ENCODE data around the gene TMEM11. TPM values are rescaled to one million over a fixed set of nuclear protein-coding genes. Genes with fewer than 3 reads are reported as not detected.

Gene TMEM11
- total and polyA plus RNA-seq, 4 donors = 9.3 to 20.8 (median 11.6) TPM

GRCh38 chr17:21171309-21171922 is 42.5 kb downstream of the TMEM11 start:
- no peaks in the 10 kb centered on the region for H3K9me3 ChIP-seq (ENCODE audit: control insufficient read depth in 4 of 4, low read length in 3 of 4)
- peaks cover 0 to 8% (median 2%) of the 10 kb centered on the region in 4 donors for H3K36me3 ChIP-seq (ENCODE audit: control insufficient read depth in 4 of 4, insufficient read depth in 3 of 4, low read depth in 1 of 4, low read length in 3 of 4)
- no peak overlapping the region for H3K4me3 ChIP-seq (ENCODE audit: low read depth in 1 of 3, low read length in 3 of 3)
- no peak overlapping the region for H3K27ac ChIP-seq (ENCODE audit: low read depth in 1 of 2, low read length in 2 of 2)
- H3K9ac ChIP-seq (ENCODE audit: low read depth in 1 of 2, low read length in 2 of 2) = no peak overlapping the region
- no peak for TF ChIP-seq RXRA (IDR thresholded peaks at IDR 0.05)
- no peak for TF ChIP-seq SP1 (IDR thresholded peaks at IDR 0.05)
- no peak for TF ChIP-seq FOXA1 (IDR thresholded peaks at IDR 0.05)
- no peak for TF ChIP-seq FOXA2 (IDR thresholded peaks at IDR 0.05)
- no peak for TF ChIP-seq GABPA (IDR thresholded peaks at IDR 0.05 in 1 of 2, conservative IDR thresholded peaks at IDR 0.05 in 1 of 2)
- H3K27me3 ChIP-seq (ENCODE audit: control insufficient read depth in 4 of 4, insufficient read depth in 4 of 4, low read length in 3 of 4) = no peaks in the 10 kb centered on the region
- no peak for DNase-seq (ENCODE audit: low spot score)
- H3K4me1 ChIP-seq (ENCODE audit: control insufficient read depth in 4 of 4, insufficient read depth in 4 of 4, low read length in 3 of 4) = peaks cover 0 to 9% (median 4%) of the 10 kb centered on the region in 4 donors
- 90% methylated on average over 12 of the region's 12 CpGs for WGBS

- Histone ChIP-seq H3K9ac (ENCODE audit: low read depth in 1 of 2, low read length in 2 of 2) (no peak overlapping the region), H3K9me3 (ENCODE audit: control insufficient read depth in 4 of 4, low read length in 3 of 4) (no peaks in the 10 kb centered on the region), H3K4me1 (ENCODE audit: control insufficient read depth in 4 of 4, insufficient read depth in 4 of 4, low read length in 3 of 4) (peaks cover 0 to 9% (median 4%) of the 10 kb centered on the region in 4 donors), H3K27ac (ENCODE audit: low read depth in 1 of 2, low read length in 2 of 2) (no peak overlapping the region), H3K27me3 (ENCODE audit: control insufficient read depth in 4 of 4, insufficient read depth in 4 of 4, low read length in 3 of 4) (no peaks in the 10 kb centered on the region), H3K4me3 (ENCODE audit: low read depth in 1 of 3, low read length in 3 of 3) (no peak overlapping the region), H3K36me3 (ENCODE audit: control insufficient read depth in 4 of 4, insufficient read depth in 3 of 4, low read depth in 1 of 4, low read length in 3 of 4) (peaks cover 0 to 8% (median 2%) of the 10 kb centered on the region in 4 donors)
- no peak for TF ChIP-seq FOXA2 (IDR thresholded peaks at IDR 0.05)
- no peak for TF ChIP-seq REST (IDR thresholded peaks at IDR 0.05)
- TF ChIP-seq JUND (IDR thresholded peaks at IDR 0.05) = no peak
- TF ChIP-seq GABPA (IDR thresholded peaks at IDR 0.05 in 1 of 2, conservative IDR thresholded peaks at IDR 0.05 in 1 of 2) = no peak
- no peak for TF ChIP-seq NR2F2 (IDR thresholded peaks at IDR 0.05)
- no peak for TF ChIP-seq YY1 (IDR thresholded peaks at IDR 0.05)
- no peak for TF ChIP-seq HNF4G (IDR thresholded peaks at IDR 0.05)
- no peak for TF ChIP-seq HNF4A (conservative IDR thresholded peaks at IDR 0.05)
- TF ChIP-seq MAX (IDR thresholded peaks at IDR 0.05) = no peak
- TF ChIP-seq TAF1 (conservative IDR thresholded peaks at IDR 0.05) = no peak
- TF ChIP-seq RXRA (IDR thresholded peaks at IDR 0.05) = no peak
- DNase-seq (ENCODE audit: low spot score) = no peak
- WGBS = 82% methylated on average over 7 of the region's 7 CpGs
Observed at GRCh38 chr17:21170809-21171208, 43.2 kb downstream of the TMEM11 start.

GRCh38 chr17:21169496-21169895 is 44.5 kb downstream of the TMEM11 start:
- Histone ChIP-seq H3K36me3 (ENCODE audit: control insufficient read depth in 4 of 4, insufficient read depth in 3 of 4, low read depth in 1 of 4, low read length in 3 of 4) (peaks cover 0 to 8% (median 2%) of the 10 kb centered on the region in 4 donors), H3K9me3 (ENCODE audit: control insufficient read depth in 4 of 4, low read length in 3 of 4) (no peaks in the 10 kb centered on the region), H3K9ac (ENCODE audit: low read depth in 1 of 2, low read length in 2 of 2) (no peak overlapping the region), H3K4me3 (ENCODE audit: low read depth in 1 of 3, low read length in 3 of 3) (no peak overlapping the region), H3K4me1 (ENCODE audit: control insufficient read depth in 4 of 4, insufficient read depth in 4 of 4, low read length in 3 of 4) (peaks cover 0 to 9% (median 4%) of the 10 kb centered on the region in 4 donors), H3K27ac (ENCODE audit: low read depth in 1 of 2, low read length in 2 of 2) (no peak overlapping the region), H3K27me3 (ENCODE audit: control insufficient read depth in 4 of 4, insufficient read depth in 4 of 4, low read length in 3 of 4) (no peaks in the 10 kb centered on the region)
- no peak for DNase-seq (ENCODE audit: low spot score)
- WGBS = 95% methylated on average over 7 of the region's 7 CpGs
- TF ChIP-seq MAX (IDR thresholded peaks at IDR 0.05) (no peak), JUND (IDR thresholded peaks at IDR 0.05) (no peak), FOXA1 (IDR thresholded peaks at IDR 0.05) (no peak), SP1 (IDR thresholded peaks at IDR 0.05) (no peak), EGR1 (IDR thresholded peaks at IDR 0.05; ENCODE audit: low read depth in 2 of 2) (no peak), HNF4G (IDR thresholded peaks at IDR 0.05) (no peak), RAD21 (IDR thresholded peaks at IDR 0.05) (no peak), TAF1 (conservative IDR thresholded peaks at IDR 0.05) (no peak), CTCF (IDR thresholded peaks at IDR 0.05; ENCODE audit: low read depth, low read length, missing input control) (no peak), HNF4A (conservative IDR thresholded peaks at IDR 0.05) (no peak), FOXA2 (IDR thresholded peaks at IDR 0.05) (no peak), NR2F2 (IDR thresholded peaks at IDR 0.05) (no peak), REST (IDR thresholded peaks at IDR 0.05) (no peak), YY1 (IDR thresholded peaks at IDR 0.05) (no peak), GABPA (IDR thresholded peaks at IDR 0.05 in 1 of 2, conservative IDR thresholded peaks at IDR 0.05 in 1 of 2) (no peak), RXRA (IDR thresholded peaks at IDR 0.05) (no peak)

All from liver (tissue), 9 donors.